Activated CD4-positive, alpha-beta T cell treated with anti-CD3 and anti-CD28 coated beads, Interleukin-2, Interleukin-4, amounts not matched to agents 100 ng/mL and 50 ng/mL, durations not matched to agents 16 hours and 8 hours (primary cell): ENCODE measurements around the gene BMPER.

Experiments used
- DNase-seq: peaks from one replicate; pipeline ENCODE4 v3.0.0-alpha.2; 2020; ENCODE audit warnings: low spot score

Gene BMPER

GRCh38 chr7:34062826-34063225 is 157.5 kb downstream of the BMPER start:
- DNase-seq = no peak

GRCh38 chr7:34064519-34065158 is 159.3 kb downstream of the BMPER start:
- no peak for DNase-seq

- DNase-seq = no peak
Observed at GRCh38 chr7:34066411-34066810, 161.1 kb downstream of the BMPER start.

GRCh38 chr7:34067005-34067778 is 161.9 kb downstream of the BMPER start:
- DNase-seq = no peak

- no peak for DNase-seq
Observed at GRCh38 chr7:34069676-34070075, 164.3 kb downstream of the BMPER start.

GRCh38 chr7:34070511-34071323 is 165.4 kb downstream of the BMPER start:
- DNase-seq = no peak

GRCh38 chr7:34073676-34074075 is 168.3 kb downstream of the BMPER start:
- no peak for DNase-seq

GRCh38 chr7:34074421-34074820 is 169.1 kb downstream of the BMPER start:
- DNase-seq = no peak

- no peak for DNase-seq
Observed at GRCh38 chr7:34075523-34076370, 170.4 kb downstream of the BMPER start.

GRCh38 chr7:34077168-34077567 is 171.8 kb downstream of the BMPER start:
- no peak for DNase-seq

GRCh38 chr7:34078864-34079263 is 173.5 kb downstream of the BMPER start:
- DNase-seq = no peak

- DNase-seq = no peak
Observed at GRCh38 chr7:34080513-34080912, 175.2 kb downstream of the BMPER start.

GRCh38 chr7:34081935-34082334 is 176.6 kb downstream of the BMPER start:
- no peak for DNase-seq

GRCh38 chr7:34083440-34083839 is 178.1 kb downstream of the BMPER start:
- no peak for DNase-seq

- DNase-seq = no peak
Observed at GRCh38 chr7:34084651-34085050, 179.3 kb downstream of the BMPER start.

- no peak for DNase-seq
Observed at GRCh38 chr7:34086064-34086463, 180.7 kb downstream of the BMPER start.

- no peak for DNase-seq
Observed at GRCh38 chr7:34086981-34087380, 181.6 kb downstream of the BMPER start.

GRCh38 chr7:34087892-34088891 is 182.9 kb downstream of the BMPER start:
- DNase-seq = no peak

GRCh38 chr7:34090816-34091215 is 185.5 kb downstream of the BMPER start:
- no peak for DNase-seq

GRCh38 chr7:34091321-34091917 is 186.1 kb downstream of the BMPER start:
- DNase-seq = peak; percentile 4
